ACC112 (cell line): ENCODE results near the gene PGC.

Source experiments
- H2AFZ ChIP-seq: fragments of 200-600 bp; sonication (generic); one replicate; pipeline ENCODE4 v1.6.0; 2017; ENCODE audit warnings: antibody characterized with exemption, low read length; ENCODE audit not compliant: unreplicated experiment
- H3K27ac ChIP-seq: fragments of 200-600 bp; sonication (generic); 2 replicates; pipeline ENCODE4 v1.5.1; 2014; ENCODE audit warnings: low read depth, mild to moderate bottlenecking, antibody characterized with exemption, low read length, moderate library complexity
- H3K27me3 ChIP-seq: fragments of 200-600 bp; sonication (generic); 2 replicates; pipeline ENCODE4 v1.6.1; 2014; ENCODE audit warnings: mild to moderate bottlenecking, antibody characterized with exemption, low read length, moderate library complexity, mixed read lengths; ENCODE audit not compliant: insufficient read depth
- H3K36me3 ChIP-seq: fragments of 200-600 bp; sonication (generic); 2 replicates; pipeline ENCODE4 v1.6.1; 2016; ENCODE audit warnings: mild to moderate bottlenecking, antibody characterized with exemption, low read length, moderate library complexity, mixed read lengths; ENCODE audit not compliant: insufficient read depth
- H3K4me1 ChIP-seq: fragments of 200-600 bp; sonication (generic); one replicate; pipeline ENCODE4 v1.6.1; 2016; ENCODE audit warnings: low read length, mixed read lengths; ENCODE audit not compliant: insufficient read depth, unreplicated experiment, control insufficient read depth
- H3K4me3 ChIP-seq: fragments of 200-600 bp; sonication (generic); 2 replicates; pipeline ENCODE4 v1.5.1; 2014; ENCODE audit warnings: mild to moderate bottlenecking, low read depth, low read length
- H3K79me2 ChIP-seq: fragments of 200-600 bp; sonication (generic); one replicate; pipeline ENCODE4 v1.6.0; 2016; ENCODE audit warnings: low read length; ENCODE audit not compliant: control insufficient read depth, unreplicated experiment, insufficient read depth

The PGC gene

GRCh38 chr6:41784581-41785171, 37.5 kb upstream of the PGC start:
- no peaks in the 10 kb centered on the region for H3K27me3 ChIP-seq
- H3K4me3 ChIP-seq = no peak overlapping the region
- H3K36me3 ChIP-seq = peaks cover 9% of the 10 kb centered on the region
- H3K27ac ChIP-seq = no peak overlapping the region
- peaks cover 18% of the 10 kb centered on the region for H3K79me2 ChIP-seq
- peaks cover 22% of the 10 kb centered on the region for H3K4me1 ChIP-seq
- H2AFZ ChIP-seq = no peak overlapping the region

GRCh38 chr6:41783106-41783780, 36.0 kb upstream of the PGC start:
- H3K4me1 ChIP-seq = peaks cover 20% of the 10 kb centered on the region
- H3K36me3 ChIP-seq = no peaks in the 10 kb centered on the region
- H3K79me2 ChIP-seq = peaks cover 12% of the 10 kb centered on the region
- H2AFZ ChIP-seq = no peak overlapping the region
- H3K4me3 ChIP-seq = no peak overlapping the region
- no peak overlapping the region for H3K27ac ChIP-seq
- H3K27me3 ChIP-seq = no peaks in the 10 kb centered on the region

DNA sequence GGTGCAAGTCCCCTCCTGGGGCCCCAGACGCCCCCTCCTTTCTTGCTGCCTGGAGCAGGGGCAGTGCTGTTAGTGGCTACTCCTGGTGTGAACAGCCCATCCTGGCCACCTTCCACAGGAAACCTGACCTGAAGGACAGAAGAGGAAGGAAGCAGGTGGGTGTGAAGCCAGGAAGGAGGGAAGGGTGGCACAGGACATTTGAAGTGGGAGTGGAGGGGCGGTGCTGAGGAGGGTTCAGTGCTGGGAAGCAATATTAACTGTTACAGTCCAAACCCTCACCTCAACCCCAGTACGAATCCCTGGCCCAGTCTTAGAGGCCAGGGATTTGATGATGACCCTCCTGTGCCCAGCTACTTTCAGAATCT, 34.2 kb upstream of the PGC start:
- Histone ChIP-seq H3K27me3 (no peaks in the 10 kb centered on the region), H3K27ac (no peak overlapping the region), H2AFZ (no peak overlapping the region), H3K79me2 (peaks cover 7% of the 10 kb centered on the region), H3K4me1 (peaks cover 20% of the 10 kb centered on the region), H3K36me3 (0 out of 2 replicates have a peak, but pooled peaks cover 3% of the 10 kb centered on the region), H3K4me3 (peak overlapping the region; percentile 75)

DNA sequence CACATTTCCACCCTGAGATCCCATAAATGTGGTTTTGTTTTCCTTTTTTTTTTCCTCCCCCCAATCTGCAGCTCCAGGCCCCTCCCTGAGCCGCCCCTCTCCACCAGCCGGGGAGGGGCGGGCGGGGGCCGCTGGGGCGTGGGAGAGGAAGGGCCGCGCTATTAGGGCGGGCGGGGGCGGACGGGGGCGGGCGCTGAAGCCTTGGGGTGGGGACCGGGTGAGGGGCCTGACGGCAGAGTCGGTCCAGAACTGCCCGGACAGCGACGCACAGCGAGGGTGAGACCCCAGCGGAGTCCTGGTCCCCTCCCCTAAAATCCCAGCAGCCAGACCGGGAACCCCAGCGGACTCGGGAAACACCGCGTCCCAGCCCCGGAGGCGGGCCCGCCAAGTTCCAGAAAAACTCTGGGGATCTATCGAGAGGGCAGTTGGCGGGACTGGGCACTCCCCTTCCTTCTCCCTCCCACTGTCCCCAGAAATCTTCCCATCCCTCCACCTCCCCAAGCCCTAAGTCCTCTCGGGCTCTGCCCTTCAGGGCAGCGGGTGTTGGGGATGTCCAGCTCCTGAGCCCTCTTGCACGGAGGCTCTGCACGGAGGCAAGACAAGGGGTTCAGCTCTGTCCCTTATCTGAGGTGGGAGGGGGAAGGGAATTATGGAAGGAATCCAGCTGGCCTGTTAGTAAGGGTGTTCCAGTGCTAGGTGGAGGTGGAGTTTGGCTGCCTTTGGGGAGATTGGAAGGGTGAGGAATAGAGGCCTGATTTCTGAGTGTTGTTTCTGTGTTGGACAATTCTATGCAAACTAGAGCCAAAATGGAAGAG, 33.6 kb upstream of the PGC start, which contains the start of gene PRICKLE4:
Gene PRICKLE4, plus strand, starts transcription at position 232 of the 815 bp plus-strand sequence. CDS start 2,692 bp downstream, outside the sequence.
- H2AFZ ChIP-seq = peak within 1 kb of the TSS; percentile 57

GRCh38 chr6:41779788-41780550, 32.8 kb upstream of the PGC start, which contains the start of gene FRS3:
Gene FRS3, minus strand, starts transcription at chr6:41779900. Its CDS starts 2,913 bp downstream, at chr6:41776987.
- H3K27me3 ChIP-seq = no peaks in the 10 kb centered on the region
- peak within 1 kb of the TSS; percentile 75 for H3K4me3 ChIP-seq
- H3K36me3 ChIP-seq = 0 out of 2 replicates have a peak, but pooled peaks cover 3% of the 10 kb centered on the region
- no peak within 1 kb of the TSS for H3K27ac ChIP-seq
- H2AFZ ChIP-seq = peak within 1 kb of the TSS; percentile 86
- H3K79me2 ChIP-seq = peaks cover 7% of the 10 kb centered on the region
- H3K4me1 ChIP-seq = peaks cover 14% of the 10 kb centered on the region

More for the DNA sequence above, 33.6 kb upstream of the PGC start, which contains the start of gene PRICKLE4:
- Histone ChIP-seq H3K79me2 (peaks cover 7% of the 10 kb centered on the region), H3K36me3 (0 out of 2 replicates have a peak, but pooled peaks cover 3% of the 10 kb centered on the region), H3K27ac (no peak within 1 kb of the TSS), H3K4me3 (peak within 1 kb of the TSS; percentile 75), H3K27me3 (no peaks in the 10 kb centered on the region), H3K4me1 (peaks cover 17% of the 10 kb centered on the region)

GRCh38 chr6:41779336-41779735, 32.1 kb upstream of the PGC start:
- Histone ChIP-seq H3K36me3 (0 out of 2 replicates have a peak, but pooled peaks cover 3% of the 10 kb centered on the region), H3K27ac (no peak overlapping the region), H2AFZ (peak overlapping the region; percentile 86), H3K27me3 (no peaks in the 10 kb centered on the region), H3K4me1 (peaks cover 14% of the 10 kb centered on the region), H3K4me3 (peak overlapping the region; percentile 75), H3K79me2 (peaks cover 7% of the 10 kb centered on the region)

GRCh38 chr6:41778895-41779294, 31.7 kb upstream of the PGC start:
- peaks cover 7% of the 10 kb centered on the region for H3K79me2 ChIP-seq
- peak overlapping the region; percentile 75 for H3K4me3 ChIP-seq
- H2AFZ ChIP-seq = peak overlapping the region; percentile 86
- peaks cover 14% of the 10 kb centered on the region for H3K4me1 ChIP-seq
- H3K27me3 ChIP-seq = no peaks in the 10 kb centered on the region
- 0 out of 2 replicates have a peak, but pooled peaks cover 3% of the 10 kb centered on the region for H3K36me3 ChIP-seq
- no peak overlapping the region for H3K27ac ChIP-seq

- no peak overlapping the region for H3K4me3 ChIP-seq
- no peak overlapping the region for H3K27ac ChIP-seq
- H3K4me1 ChIP-seq = peaks cover 14% of the 10 kb centered on the region
- H3K27me3 ChIP-seq = no peaks in the 10 kb centered on the region
- H2AFZ ChIP-seq = no peak overlapping the region
- H3K79me2 ChIP-seq = peaks cover 7% of the 10 kb centered on the region
- H3K36me3 ChIP-seq = 0 out of 2 replicates have a peak, but pooled peaks cover 3% of the 10 kb centered on the region
Measured at GRCh38 chr6:41777551-41778285, 30.5 kb upstream of the PGC start.

DNA sequence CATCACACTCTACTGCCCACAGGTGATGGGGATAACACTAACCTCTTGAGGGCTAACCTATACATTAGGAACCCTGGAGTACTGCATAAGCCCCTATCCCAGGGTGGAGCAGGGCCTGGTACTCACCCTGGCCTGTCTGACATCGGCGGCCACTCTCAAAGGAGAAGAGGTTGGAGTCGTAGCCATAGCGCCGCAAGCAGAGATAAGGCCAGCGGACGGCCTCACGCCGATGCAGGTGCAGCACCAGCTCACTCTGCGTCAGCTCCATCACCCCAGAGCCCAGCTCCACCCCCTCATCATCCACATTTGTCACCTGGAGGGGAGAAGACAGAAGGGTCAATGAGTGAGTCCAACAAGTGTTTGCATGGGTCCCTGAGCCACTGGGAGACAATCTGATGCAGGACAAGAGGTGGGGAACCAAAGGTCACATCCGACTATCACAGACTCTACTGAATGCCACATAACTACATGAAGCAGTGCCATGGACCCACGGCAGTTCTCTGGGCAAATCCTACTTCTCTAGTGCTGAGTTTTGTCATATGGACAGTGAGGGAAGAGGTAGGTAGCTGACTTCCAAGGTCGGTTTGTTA, 28.2 kb upstream of the PGC start:
- H3K4me1 ChIP-seq = peaks cover 7% of the 10 kb centered on the region
- no peak overlapping the region for H2AFZ ChIP-seq
- H3K27ac ChIP-seq = no peak overlapping the region
- H3K4me3 ChIP-seq = no peak overlapping the region
- H3K27me3 ChIP-seq = no peaks in the 10 kb centered on the region
- H3K79me2 ChIP-seq = peaks cover 7% of the 10 kb centered on the region
- 0 out of 2 replicates have a peak, but pooled peaks cover 3% of the 10 kb centered on the region for H3K36me3 ChIP-seq
